Prostate gland (tissue), 2 donors: ENCODE results near the gene SPATA4.

Source experiments
- POLR2A ChIP-seq: fragments of 450-650 bp; IDR thresholded peaks from one replicate; pipeline ENCODE4 v1.6.1; 2016; ENCODE audit warnings: antibody characterized with exemption, mild to moderate bottlenecking
- POLR2AphosphoS5 ChIP-seq: sonication (generic); formaldehyde crosslinking; IDR thresholded peaks from one replicate; pipeline ENCODE4 v1.6.1; 2017; ENCODE audit warnings: antibody characterized with exemption
- TF ChIP-seq, protein P1 (sequence below), 4 experiments: fragments of 200-600 bp in 2 of 4; fragments of 450-650 bp in 2 of 4; sonication (generic) in 2 of 4; IDR thresholded peaks; 1 replicate in 3 of 4; 2 replicates in 1 of 4; pipeline ENCODE4 v1.5.1; 2016 to 2019; ENCODE audit warnings: antibody characterized with exemption in 4 of 4, mild to moderate bottlenecking in 2 of 4, moderate library complexity in 2 of 4

DNA sequence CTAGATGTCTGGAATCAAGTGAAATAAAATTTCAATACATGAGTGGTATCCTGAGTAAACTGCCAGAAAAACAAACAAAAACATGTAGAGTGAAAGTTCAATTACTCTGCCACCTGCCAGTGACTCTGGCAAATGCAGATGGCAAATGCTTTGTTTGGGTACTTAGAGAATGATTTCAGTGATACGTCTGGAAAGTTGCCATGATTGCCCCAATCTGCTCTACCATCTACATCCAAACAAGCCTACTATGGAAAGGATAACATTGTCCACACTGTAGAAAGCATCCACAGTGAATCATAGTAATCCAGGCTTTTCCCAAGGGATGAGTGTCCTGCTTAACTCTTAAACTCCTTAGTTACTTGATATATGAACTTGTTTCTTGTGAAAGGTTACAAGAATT is 3.4 kb downstream of the SPATA4 start:
- TF ChIP-seq, protein P1, sequence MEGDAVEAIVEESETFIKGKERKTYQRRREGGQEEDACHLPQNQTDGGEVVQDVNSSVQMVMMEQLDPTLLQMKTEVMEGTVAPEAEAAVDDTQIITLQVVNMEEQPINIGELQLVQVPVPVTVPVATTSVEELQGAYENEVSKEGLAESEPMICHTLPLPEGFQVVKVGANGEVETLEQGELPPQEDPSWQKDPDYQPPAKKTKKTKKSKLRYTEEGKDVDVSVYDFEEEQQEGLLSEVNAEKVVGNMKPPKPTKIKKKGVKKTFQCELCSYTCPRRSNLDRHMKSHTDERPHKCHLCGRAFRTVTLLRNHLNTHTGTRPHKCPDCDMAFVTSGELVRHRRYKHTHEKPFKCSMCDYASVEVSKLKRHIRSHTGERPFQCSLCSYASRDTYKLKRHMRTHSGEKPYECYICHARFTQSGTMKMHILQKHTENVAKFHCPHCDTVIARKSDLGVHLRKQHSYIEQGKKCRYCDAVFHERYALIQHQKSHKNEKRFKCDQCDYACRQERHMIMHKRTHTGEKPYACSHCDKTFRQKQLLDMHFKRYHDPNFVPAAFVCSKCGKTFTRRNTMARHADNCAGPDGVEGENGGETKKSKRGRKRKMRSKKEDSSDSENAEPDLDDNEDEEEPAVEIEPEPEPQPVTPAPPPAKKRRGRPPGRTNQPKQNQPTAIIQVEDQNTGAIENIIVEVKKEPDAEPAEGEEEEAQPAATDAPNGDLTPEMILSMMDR (IDR thresholded peaks at IDR 0.05), result no peak
- TF ChIP-seq POLR2AphosphoS5 (no peak), POLR2A (no peak)
